K562 (cell line): ENCODE data around the gene SCRN2. TPM values are rescaled to one million over a fixed set of nuclear protein-coding genes. Genes with fewer than 3 reads are reported as not detected.
A peak's percentile ranks its signal among the peaks of the same experiment; 100 is the strongest.

Experiments used
- BCOR ChIP-seq: fragments of 450-650 bp; IDR thresholded peaks from 2 replicates; pipeline ENCODE4 v1.6.1; 2016
- CBX2 ChIP-seq: fragments of 200-600 bp; sonication (generic); IDR thresholded peaks from one replicate; pipeline ENCODE4 v1.6.1; 2012; ENCODE audit warnings: mild to moderate bottlenecking, low read length, inconsistent platforms; ENCODE audit not compliant: insufficient read depth, poor library complexity, severe bottlenecking
- CHD4 ChIP-seq: fragments of 200-600 bp; sonication (generic); IDR thresholded peaks from 3 replicates; pipeline ENCODE4 v1.6.1; 2012; ENCODE audit warnings: low read depth, mild to moderate bottlenecking, mixed read lengths, low read length, inconsistent platforms; ENCODE audit not compliant: insufficient read depth, insufficient replicate concordance, poor library complexity, severe bottlenecking
- GABPB1 ChIP-seq: sonication (generic); formaldehyde crosslinking; IDR thresholded peaks from 2 replicates; pipeline ENCODE4 v1.8.0; 2022; ENCODE audit warnings: mild to moderate bottlenecking, missing genetic modification reagents
- GTF2F1 ChIP-seq: IDR thresholded peaks from 2 replicates; pipeline ENCODE4 v1.6.1; 2011; ENCODE audit warnings: low read depth, low read length, improper control_type of control experiment
- MEF2D ChIP-seq: conservative IDR thresholded peaks from 2 replicates; pipeline ENCODE4 v1.6.1; 2016; ENCODE audit warnings: low read depth, missing genetic modification characterization, missing compliant biosample characterization
- NCOA1 ChIP-seq: fragments of 450-650 bp; IDR thresholded peaks from 2 replicates; pipeline ENCODE4 v1.6.1; 2016; ENCODE audit warnings: low read depth
- SP1 ChIP-seq: sonication (generic); formaldehyde crosslinking; IDR thresholded peaks from 2 replicates; pipeline ENCODE4 v1.8.1; 2022; ENCODE audit warnings: mild to moderate bottlenecking, missing genetic modification reagents
- THRA ChIP-seq: fragments of 450-650 bp; IDR thresholded peaks from 2 replicates; pipeline ENCODE4 v1.6.1; 2017; ENCODE audit warnings: mild to moderate bottlenecking, moderate library complexity
- UBTF ChIP-seq, 2 experiments: IDR thresholded peaks; 2 replicates each; pipeline ENCODE4 v1.6.1; 2012; ENCODE audit warnings: improper control_type of control experiment in 2 of 2, low read depth in 2 of 2, low read length in 2 of 2, borderline replicate concordance in 1 of 2
- VEZF1 ChIP-seq: fragments of 200-800 bp; sonication (Bioruptor generic); IDR thresholded peaks from 2 replicates; pipeline ENCODE4 v1.6.1; 2017; ENCODE audit warnings: missing genetic modification characterization, missing compliant biosample characterization
- ZBTB17 ChIP-seq: fragments of 450-650 bp; formaldehyde crosslinking; IDR thresholded peaks from 2 replicates; pipeline ENCODE4 v1.4.0; 2020; ENCODE audit warnings: mild to moderate bottlenecking
- ZC3H11A ChIP-seq: IDR thresholded peaks from 2 replicates; pipeline ENCODE4 v1.6.1; 2012; ENCODE audit warnings: low read depth, low read length, improper control_type of control experiment
- ZNF280A ChIP-seq: fragments of 450-650 bp; IDR thresholded peaks from 2 replicates; pipeline ENCODE4 v1.6.1; 2018; ENCODE audit warnings: mild to moderate bottlenecking, low read depth; ENCODE audit not compliant: partially characterized antibody
- polyA plus RNA-seq, 8 experiments: library from polyadenylated mRNA; depleted of rRNA in 4 of 8; stranded (reverse) in 5 of 8; unstranded in 3 of 8; fragments of >200 nt; fragmentation: Nextera tagmentation in 2 of 8; fragmentation: Illumina TruSeq in 1 of 8; extraction: Ambion mirVana in 2 of 8; extraction: Trizol in 1 of 8; gene quantifications; 2 replicates each; pipeline versions ENCODE4 v1.2.1 to v1.2.3, GENCODE V29; 2011 to 2014; ENCODE audit warnings: inconsistent platforms in 1 of 8, missing spikeins in 1 of 8
- total RNA-seq, 7 experiments: library from RNA; depleted of rRNA in 6 of 7; stranded (reverse); fragments of >200 nt in 6 of 7; fragmentation: Illumina TruSeq in 2 of 7; extraction: Trizol in 2 of 7; gene quantifications; 2 replicates each; pipeline versions ENCODE4 v1.2.1 to v1.2.3, GENCODE V29; 2011 to 2021; ENCODE audit warnings: low replicate concordance in 1 of 7
- TF ChIP-seq, protein P1 (sequence below): sonication (generic); formaldehyde crosslinking; IDR thresholded peaks from 2 replicates; pipeline ENCODE4 v1.8.0; 2022; ENCODE audit warnings: mild to moderate bottlenecking, missing genetic modification reagents
- TF ChIP-seq, protein P2 (sequence below): fragments of 450-650 bp; formaldehyde crosslinking; IDR thresholded peaks from 2 replicates; pipeline ENCODE4 v1.4.0; 2020; ENCODE audit warnings: mild to moderate bottlenecking, moderate library complexity

The SCRN2 gene
- total and polyA plus RNA-seq, 9 of the 15 experiments (the other 6 are each of a cell fraction or from before 2014, with no cell fraction given) = 0.25 to 32.9 (median 13.6) TPM

GRCh38 chr17:47840742-47841487, at the start of gene SCRN2 (continued):
- TF ChIP-seq UBTF (IDR thresholded peaks at IDR 0.05; ENCODE audit: borderline replicate concordance in 1 of 2, low read depth in 2 of 2, low read length in 2 of 2) (peak in 1 of 2 experiments; percentile 59; a peak in 2 of 4 replicates), MEF2D (tag) (no peak), NCOA1 (no peak), ZBTB17 (CRISPR knock-in tag) (0 out of 2 replicates have a peak, but pooled peaks have one; percentile 13), VEZF1 (peak; percentile 51; the same call in 1 of the 2 replicates), THRA (no peak), ZC3H11A (no peak), CHD4 (no peak), SP1 (CRISPR knock-in tag) (peak; percentile 72), GABPB1 (CRISPR knock-in tag) (peak; percentile 88), BCOR (no peak), ZNF280A (no peak), GTF2F1 (no peak), CBX2 (no peak)
- TF ChIP-seq, protein P1, sequence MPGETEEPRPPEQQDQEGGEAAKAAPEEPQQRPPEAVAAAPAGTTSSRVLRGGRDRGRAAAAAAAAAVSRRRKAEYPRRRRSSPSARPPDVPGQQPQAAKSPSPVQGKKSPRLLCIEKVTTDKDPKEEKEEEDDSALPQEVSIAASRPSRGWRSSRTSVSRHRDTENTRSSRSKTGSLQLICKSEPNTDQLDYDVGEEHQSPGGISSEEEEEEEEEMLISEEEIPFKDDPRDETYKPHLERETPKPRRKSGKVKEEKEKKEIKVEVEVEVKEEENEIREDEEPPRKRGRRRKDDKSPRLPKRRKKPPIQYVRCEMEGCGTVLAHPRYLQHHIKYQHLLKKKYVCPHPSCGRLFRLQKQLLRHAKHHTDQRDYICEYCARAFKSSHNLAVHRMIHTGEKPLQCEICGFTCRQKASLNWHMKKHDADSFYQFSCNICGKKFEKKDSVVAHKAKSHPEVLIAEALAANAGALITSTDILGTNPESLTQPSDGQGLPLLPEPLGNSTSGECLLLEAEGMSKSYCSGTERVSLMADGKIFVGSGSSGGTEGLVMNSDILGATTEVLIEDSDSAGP (CRISPR knock-in tag) = no peak
- TF ChIP-seq, protein P2, sequence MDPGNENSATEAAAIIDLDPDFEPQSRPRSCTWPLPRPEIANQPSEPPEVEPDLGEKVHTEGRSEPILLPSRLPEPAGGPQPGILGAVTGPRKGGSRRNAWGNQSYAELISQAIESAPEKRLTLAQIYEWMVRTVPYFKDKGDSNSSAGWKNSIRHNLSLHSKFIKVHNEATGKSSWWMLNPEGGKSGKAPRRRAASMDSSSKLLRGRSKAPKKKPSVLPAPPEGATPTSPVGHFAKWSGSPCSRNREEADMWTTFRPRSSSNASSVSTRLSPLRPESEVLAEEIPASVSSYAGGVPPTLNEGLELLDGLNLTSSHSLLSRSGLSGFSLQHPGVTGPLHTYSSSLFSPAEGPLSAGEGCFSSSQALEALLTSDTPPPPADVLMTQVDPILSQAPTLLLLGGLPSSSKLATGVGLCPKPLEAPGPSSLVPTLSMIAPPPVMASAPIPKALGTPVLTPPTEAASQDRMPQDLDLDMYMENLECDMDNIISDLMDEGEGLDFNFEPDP (CRISPR knock-in tag) = no peak
